ENCODE data around the gene CALCR. TPM values are rescaled to one million over a fixed set of nuclear protein-coding genes. Genes with fewer than 3 reads are reported as not detected.
"Not testable (repeated sequence)": the region's sequence is repeated elsewhere in the genome, so short reads cannot be mapped to it uniquely, and the experiment has no call there.

The CALCR gene
- not detected in 2 replicates for total RNA-seq

GRCh38 chr7:93574646-93575554 lies at the start of gene CALCR:
TSS of gene CALCR (minus strand) at chr7:93574724. CDS start at chr7:93486981, 87,743 bp downstream.
- DNase-seq, result no peak
- Mint-ChIP-seq H3K36me3 (ENCODE audit: low read depth) (no peaks in the 10 kb centered on the region), H3K27ac (no peak within 1 kb of the TSS), H3K4me1 (no peaks in the 10 kb centered on the region), H3K4me3 (no peak within 1 kb of the TSS), H3K27me3 (peaks cover 42% of the 10 kb centered on the region), H3K9me3 (no peaks in the 10 kb centered on the region)
- intact Hi-C loops (cut with micrococcal nuclease), result no loop called here

DNA sequence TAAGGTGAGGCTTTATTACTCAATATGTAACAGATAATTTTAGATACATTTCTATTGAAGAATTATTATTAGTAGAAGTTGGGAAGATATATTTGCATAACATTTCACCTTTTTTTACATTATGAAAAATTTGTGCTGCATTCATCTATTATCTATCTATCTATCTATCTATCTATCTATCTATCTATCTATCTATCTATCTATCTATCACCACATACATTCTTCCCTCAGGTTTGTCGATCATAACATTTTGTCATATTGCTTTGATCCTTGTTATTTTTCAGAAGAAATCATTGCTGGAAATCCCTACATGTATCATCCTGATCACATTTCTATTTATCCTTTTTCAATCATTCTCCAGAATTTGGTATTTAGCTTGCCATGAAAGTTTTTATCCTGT lies 49.3 kb upstream of the CALCR start:
- DNase-seq, result no peak
- Mint-ChIP-seq H3K27ac (no peak overlapping the region), H3K27me3 (no peaks in the 10 kb centered on the region), H3K4me3 (no peak overlapping the region), H3K36me3 (ENCODE audit: low read depth) (no peaks in the 10 kb centered on the region), H3K4me1 (no peaks in the 10 kb centered on the region), H3K9me3 (no peaks in the 10 kb centered on the region)
- intact Hi-C loops (cut with micrococcal nuclease), result no loop called here

GRCh38 chr7:93622036-93623033 lies 47.8 kb upstream of the CALCR start:
- intact Hi-C loops (cut with micrococcal nuclease), result no loop called here
- Mint-ChIP-seq H3K27ac (no peak overlapping the region), H3K4me1 (no peaks in the 10 kb centered on the region), H3K36me3 (ENCODE audit: low read depth) (no peaks in the 10 kb centered on the region), H3K9me3 (no peaks in the 10 kb centered on the region), H3K4me3 (no peak overlapping the region), H3K27me3 (no peaks in the 10 kb centered on the region)
- no peak for DNase-seq

DNA sequence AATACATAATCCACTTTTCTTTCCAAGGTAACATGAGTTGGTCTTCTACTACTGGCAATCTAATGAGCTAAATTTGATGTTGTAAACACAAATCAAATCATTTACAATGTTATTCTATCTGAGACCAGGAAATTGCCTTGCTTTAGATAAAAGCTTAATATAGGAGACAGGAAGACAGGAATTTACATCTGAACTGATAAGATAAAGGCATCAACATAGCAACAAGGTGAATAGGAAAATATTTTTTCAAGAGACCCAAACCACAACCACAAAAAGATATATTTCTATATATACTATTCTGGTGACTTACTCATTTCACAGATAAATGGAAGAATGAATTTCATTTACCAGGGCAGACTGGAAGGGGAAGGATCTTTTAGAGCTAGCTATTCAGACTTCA lies 46.3 kb upstream of the CALCR start:
- intact Hi-C loops (cut with micrococcal nuclease), result no loop called here
- H3K9me3 Mint-ChIP-seq, result no peaks in the 10 kb centered on the region
- H3K27me3 Mint-ChIP-seq, result no peaks in the 10 kb centered on the region
- H3K4me3 Mint-ChIP-seq, result no peak overlapping the region
- H3K27ac Mint-ChIP-seq, result no peak overlapping the region
- DNase-seq, result no peak
- H3K4me1 Mint-ChIP-seq, result no peaks in the 10 kb centered on the region
- H3K36me3 Mint-ChIP-seq (ENCODE audit: low read depth), result no peaks in the 10 kb centered on the region

GRCh38 chr7:93620057-93620456 lies 45.5 kb upstream of the CALCR start:
- no peaks in the 10 kb centered on the region for H3K36me3 Mint-ChIP-seq (ENCODE audit: low read depth)
- intact Hi-C loops (cut with micrococcal nuclease), result no loop called here
- H3K4me1 Mint-ChIP-seq, result no peaks in the 10 kb centered on the region
- no peak overlapping the region for H3K27ac Mint-ChIP-seq
- DNase-seq, result no peak
- no peak overlapping the region for H3K4me3 Mint-ChIP-seq
- no peaks in the 10 kb centered on the region for H3K27me3 Mint-ChIP-seq
- no peaks in the 10 kb centered on the region for H3K9me3 Mint-ChIP-seq

- no peaks in the 10 kb centered on the region for H3K27me3 Mint-ChIP-seq
- no peaks in the 10 kb centered on the region for H3K9me3 Mint-ChIP-seq
- no peak for DNase-seq
- no peak overlapping the region for H3K4me3 Mint-ChIP-seq
- no peaks in the 10 kb centered on the region for H3K36me3 Mint-ChIP-seq (ENCODE audit: low read depth)
- intact Hi-C loops (cut with micrococcal nuclease), result no loop called here
- H3K27ac Mint-ChIP-seq, result no peak overlapping the region
- H3K4me1 Mint-ChIP-seq, result no peaks in the 10 kb centered on the region
Measured at GRCh38 chr7:93601363-93601762, 26.8 kb upstream of the CALCR start.

DNA sequence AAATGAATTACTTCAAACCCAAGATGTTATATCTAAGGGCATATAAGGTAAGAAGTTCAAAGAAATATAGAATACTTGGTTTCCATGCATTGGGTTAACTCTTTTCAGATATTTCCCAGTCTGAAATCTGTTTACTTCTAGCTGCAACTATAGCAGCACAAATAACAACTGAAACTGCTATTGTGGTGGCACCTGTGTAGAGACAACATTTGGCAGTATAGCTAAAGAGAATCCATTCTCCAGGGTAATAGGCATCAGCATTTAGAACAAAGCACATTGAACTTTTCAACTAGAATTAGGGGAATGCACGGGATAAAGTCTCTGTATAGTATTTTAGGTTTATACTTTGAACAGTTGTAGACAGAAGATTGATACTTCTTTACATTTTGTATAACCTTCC lies 19.7 kb upstream of the CALCR start:
- Mint-ChIP-seq H3K36me3 (ENCODE audit: low read depth) (no peaks in the 10 kb centered on the region), H3K27ac (no peak overlapping the region), H3K4me3 (no peak overlapping the region), H3K9me3 (no peaks in the 10 kb centered on the region), H3K4me1 (no peaks in the 10 kb centered on the region), H3K27me3 (no peaks in the 10 kb centered on the region)
- DNase-seq, result no peak
- intact Hi-C loops (cut with micrococcal nuclease), result no loop called here

DNA sequence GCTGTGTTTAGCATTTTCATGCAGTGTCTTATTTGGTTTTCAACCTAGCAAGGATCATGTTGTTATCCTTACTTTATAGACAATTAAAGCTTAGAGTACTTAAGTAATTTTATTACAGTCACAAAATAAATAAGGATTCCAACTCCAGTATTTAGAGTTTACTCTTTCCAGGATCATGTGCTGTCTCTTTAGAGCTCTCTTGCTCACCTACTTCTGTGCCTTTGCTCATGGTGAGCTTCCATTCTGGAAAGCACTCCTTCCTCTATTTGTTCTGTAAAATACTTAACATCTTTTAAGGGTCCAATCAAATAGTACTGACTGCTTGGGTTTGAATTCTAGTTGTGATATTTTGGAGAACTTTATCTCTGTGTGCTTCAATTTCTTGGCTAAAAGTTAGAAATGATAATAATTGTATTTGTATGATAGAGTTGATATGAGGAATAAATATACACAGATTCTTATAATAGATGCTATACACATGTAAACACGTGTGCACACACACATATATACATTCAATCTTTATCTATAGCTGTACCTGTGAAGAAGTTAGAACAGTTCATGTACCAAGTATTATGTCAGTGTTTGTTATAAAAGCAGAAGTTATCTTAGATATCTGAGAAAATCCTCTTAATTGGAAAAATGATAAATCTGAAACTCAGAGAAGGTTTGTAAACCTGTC lies 18.2 kb upstream of the CALCR start:
- Mint-ChIP-seq H3K27ac (no peak overlapping the region), H3K4me3 (no peak overlapping the region), H3K27me3 (no peaks in the 10 kb centered on the region), H3K4me1 (no peaks in the 10 kb centered on the region), H3K9me3 (no peaks in the 10 kb centered on the region), H3K36me3 (ENCODE audit: low read depth) (no peaks in the 10 kb centered on the region)
- intact Hi-C loops (cut with micrococcal nuclease), result no loop called here
- no peak for DNase-seq

DNA sequence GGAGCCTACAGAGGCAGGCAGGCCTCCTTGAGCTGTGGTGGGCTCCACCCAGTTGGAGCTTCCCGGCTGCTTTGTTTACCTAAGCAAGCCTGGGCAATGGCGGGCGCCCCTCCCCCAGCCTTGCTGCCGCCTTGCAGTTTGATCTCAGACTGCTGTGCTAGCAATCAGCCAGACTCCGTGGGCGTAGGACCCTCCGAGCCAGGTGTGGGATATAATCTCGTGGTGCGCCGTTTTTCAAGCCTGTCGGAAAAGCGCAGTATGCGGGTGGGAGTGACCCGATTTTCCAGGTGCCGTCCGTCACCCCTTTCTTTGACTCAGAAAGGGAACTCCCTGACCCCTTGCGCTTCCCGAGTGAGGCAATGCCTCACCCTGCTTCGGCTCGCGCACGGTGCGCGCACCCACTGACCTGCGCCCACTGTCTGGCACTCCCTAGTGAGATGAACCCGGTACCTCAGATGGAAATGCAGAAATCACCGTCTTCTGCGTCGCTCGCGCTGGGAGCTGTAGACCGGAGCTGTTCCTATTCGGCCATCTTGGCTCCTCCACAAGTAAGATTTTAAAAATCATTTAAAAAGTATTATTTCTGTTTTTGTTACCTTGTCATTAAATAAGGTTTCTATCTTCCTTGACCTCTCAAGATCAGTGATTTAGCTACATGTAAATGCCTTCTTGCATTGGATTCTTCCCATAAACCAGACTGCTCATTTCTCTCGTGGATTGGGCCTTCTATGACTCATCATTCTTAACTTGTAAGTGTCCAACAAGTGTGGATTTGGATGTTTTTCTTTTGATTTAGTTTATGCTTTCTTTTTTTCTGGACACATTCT lies 16.9 kb upstream of the CALCR start:
- not testable (repeated sequence) for H3K4me3 Mint-ChIP-seq

DNA sequence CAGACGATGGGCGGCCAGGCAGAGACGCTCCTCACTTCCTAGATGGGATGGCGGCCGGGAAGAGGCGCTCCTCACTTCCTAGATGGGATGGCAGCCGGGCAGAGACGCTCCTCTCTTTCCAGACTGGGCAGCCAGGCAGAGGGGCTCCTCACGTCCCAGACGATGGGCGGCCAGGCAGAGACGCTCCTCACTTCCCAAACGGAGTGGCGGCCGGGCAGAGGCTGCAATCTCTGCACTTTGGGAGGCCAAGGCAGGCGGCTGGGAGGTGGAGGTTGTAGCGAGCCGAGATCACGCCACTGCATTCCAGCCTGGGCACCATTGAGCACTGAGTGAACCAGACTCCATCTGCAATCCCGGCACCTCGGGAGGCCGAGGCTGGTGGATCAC lies 11.9 kb upstream of the CALCR start:
- H3K4me3 Mint-ChIP-seq; H3K27ac Mint-ChIP-seq; intact Hi-C loops (cut with micrococcal nuclease); H3K36me3 Mint-ChIP-seq (ENCODE audit: low read depth); DNase-seq; H3K4me1 Mint-ChIP-seq; H3K27me3 Mint-ChIP-seq; H3K9me3 Mint-ChIP-seq: not testable (repeated sequence)

More for the DNA sequence above, 16.9 kb upstream of the CALCR start:
- intact Hi-C loops (cut with micrococcal nuclease); H3K27me3 Mint-ChIP-seq; H3K4me1 Mint-ChIP-seq; DNase-seq; H3K27ac Mint-ChIP-seq; H3K9me3 Mint-ChIP-seq; H3K36me3 Mint-ChIP-seq (ENCODE audit: low read depth): not testable (repeated sequence)

DNA sequence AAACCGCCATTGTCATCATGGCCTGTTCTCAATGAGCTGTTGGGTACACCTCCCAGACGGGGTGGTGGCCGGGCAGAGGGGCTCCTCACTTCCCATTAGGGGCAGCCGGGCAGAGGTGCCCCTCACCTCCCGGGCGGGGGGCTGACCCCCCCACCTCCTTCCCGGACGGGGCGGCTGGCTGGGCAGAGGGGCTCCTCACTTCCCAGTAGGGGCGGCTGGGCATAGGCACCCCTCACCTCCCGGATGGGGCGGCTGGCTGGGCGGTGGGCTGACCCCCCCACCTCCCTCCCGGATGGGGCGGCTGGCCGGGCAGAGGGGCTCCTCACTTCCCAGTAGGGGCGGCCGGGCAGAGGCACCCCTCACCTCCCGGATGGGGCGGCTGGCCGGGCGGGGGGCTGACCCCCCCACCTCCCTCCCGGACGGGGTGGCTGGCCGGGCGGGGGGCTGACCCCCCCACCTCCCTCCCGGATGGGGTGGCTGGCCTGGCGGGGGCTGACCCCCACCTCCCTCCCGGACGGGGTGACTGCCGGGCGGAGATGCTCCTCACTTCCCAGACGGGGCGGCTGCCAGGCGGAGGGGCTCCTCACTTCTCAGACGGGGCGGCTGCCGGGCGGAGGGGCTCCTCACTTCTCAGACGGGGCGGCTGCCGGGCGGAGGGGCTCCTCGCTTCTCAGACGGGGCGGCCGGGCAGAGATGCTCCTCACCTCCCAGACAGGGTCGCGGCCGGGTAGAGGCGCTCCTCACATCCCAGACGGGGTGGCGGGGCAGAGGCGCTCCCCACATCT lies 11.4 kb upstream of the CALCR start:
- not testable (repeated sequence) for H3K4me1 Mint-ChIP-seq; H3K36me3 Mint-ChIP-seq (ENCODE audit: low read depth)

GRCh38 chr7:93579431-93579830 lies 4.9 kb upstream of the CALCR start:
- no peak overlapping the region for H3K27ac Mint-ChIP-seq
- H3K4me1 Mint-ChIP-seq, result no peaks in the 10 kb centered on the region
- no peak overlapping the region for H3K4me3 Mint-ChIP-seq
- H3K36me3 Mint-ChIP-seq (ENCODE audit: low read depth), result no peaks in the 10 kb centered on the region
- H3K27me3 Mint-ChIP-seq, result peaks cover 23% of the 10 kb centered on the region
- DNase-seq, result no peak
- H3K9me3 Mint-ChIP-seq, result no peaks in the 10 kb centered on the region
- intact Hi-C loops (cut with micrococcal nuclease), result no loop called here

More for the DNA sequence above, 11.4 kb upstream of the CALCR start:
- H3K4me3 Mint-ChIP-seq; intact Hi-C loops (cut with micrococcal nuclease); DNase-seq; H3K27ac Mint-ChIP-seq; H3K27me3 Mint-ChIP-seq; H3K9me3 Mint-ChIP-seq: not testable (repeated sequence)

Measured in activated CD4-positive, alpha-beta T cell treated with anti-CD3 and anti-CD28 coated beads, Interleukin-2, amount 10 ng/mL, durations not matched to agents 24 days and 14 days (primary cell).